ENCODE measurements around the gene POLE.

POLE gene

GRCh38 chr12:132617822-132618682, 69.1 kb downstream of the POLE start:
- no peak for DNase-seq (ENCODE audit: extremely low read depth in 1 of 2, low read depth in 1 of 2)

DNA sequence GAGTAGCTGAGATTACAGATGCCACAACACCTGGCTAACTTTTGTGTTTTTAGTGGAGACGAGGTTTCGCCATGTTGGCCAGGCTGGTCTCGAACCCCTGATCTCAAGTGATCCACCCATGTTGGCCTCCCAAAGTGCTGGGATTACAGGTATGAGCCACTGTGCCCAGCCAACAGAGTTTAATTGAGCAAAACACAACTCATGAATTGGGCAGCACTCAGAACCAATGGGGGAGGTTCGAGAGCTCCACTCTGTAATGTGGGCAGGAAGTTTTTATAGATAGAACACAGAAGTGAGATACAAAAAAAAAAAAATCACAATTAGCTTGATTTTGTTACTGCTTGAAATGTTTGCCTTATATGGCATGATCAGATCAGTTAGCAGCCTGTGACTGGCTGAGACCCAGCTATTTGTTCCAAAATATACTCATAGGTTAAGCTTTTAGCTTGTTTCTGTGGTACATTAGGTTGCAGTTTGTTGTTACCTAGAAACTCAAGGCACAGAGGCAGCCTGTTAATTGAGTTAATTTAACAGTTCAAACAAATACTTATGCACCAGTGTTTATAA, 69.9 kb downstream of the POLE start:
- no peak for DNase-seq (ENCODE audit: extremely low read depth in 1 of 2, low read depth in 1 of 2)

DNA sequence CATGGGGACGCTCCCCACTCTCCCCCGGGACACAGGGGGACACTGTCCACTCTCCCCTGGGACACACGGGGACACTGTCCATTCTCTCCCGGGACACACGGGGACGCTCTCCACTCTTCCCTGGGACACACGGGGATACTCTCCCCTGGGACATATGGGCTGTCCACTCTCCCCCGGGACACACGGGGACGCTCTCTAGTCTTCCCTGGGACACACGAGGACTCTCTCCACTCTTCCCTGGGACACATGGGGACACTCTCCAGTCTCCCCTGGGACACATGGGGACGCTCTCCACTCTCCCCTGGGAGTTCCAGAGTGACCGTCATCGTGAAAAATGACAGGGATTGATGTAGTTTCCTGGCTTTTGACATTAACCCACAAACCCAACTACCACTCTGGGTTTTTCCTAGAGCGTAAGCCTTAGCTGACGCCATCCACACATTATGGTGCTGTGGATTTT, 71.5 kb downstream of the POLE start:
- no peak for DNase-seq (ENCODE audit: extremely low read depth in 1 of 2, low read depth in 1 of 2)

- peak; percentile 41 to 74 for DNase-seq (ENCODE audit: extremely low read depth in 1 of 2, low read depth in 1 of 2)
Measured at GRCh38 chr12:132614861-132615578, 72.1 kb downstream of the POLE start.

GRCh38 chr12:132614029-132614428, 73.1 kb downstream of the POLE start:
- DNase-seq (ENCODE audit: extremely low read depth in 1 of 2, low read depth in 1 of 2), result no peak

DNA sequence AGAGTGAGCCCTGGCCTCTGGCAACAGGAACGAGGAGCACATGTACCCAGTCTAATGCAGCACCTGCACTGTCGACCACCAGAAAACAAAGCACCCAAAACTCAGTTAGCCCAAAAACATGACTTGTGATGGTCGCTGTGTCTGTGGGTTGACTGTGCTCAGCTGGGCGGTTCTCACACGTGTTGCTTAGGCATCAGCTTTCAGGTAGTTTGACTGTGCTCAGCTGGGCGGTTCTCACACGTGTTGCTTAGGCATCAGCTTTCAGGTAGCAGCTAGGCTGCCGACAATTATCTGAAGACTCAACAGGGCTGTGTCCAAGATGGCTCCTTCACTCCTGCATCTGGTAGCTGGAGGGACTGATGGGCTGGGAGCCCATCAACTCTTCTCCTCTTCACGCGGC, 75.5 kb downstream of the POLE start:
- DNase-seq (ENCODE audit: extremely low read depth in 1 of 2, low read depth in 1 of 2), result no peak

GRCh38 chr12:132610866-132611602, 76.1 kb downstream of the POLE start:
- DNase-seq (ENCODE audit: extremely low read depth in 1 of 2, low read depth in 1 of 2), result no peak

GRCh38 chr12:132610051-132610759, 76.9 kb downstream of the POLE start, which contains the start of gene LRCOL1:
LRCOL1 (minus strand) TSS chr12:132610582; CDS start chr12:132606251, 4,331 bp downstream.
- no peak for DNase-seq (ENCODE audit: extremely low read depth in 1 of 2, low read depth in 1 of 2)

DNA sequence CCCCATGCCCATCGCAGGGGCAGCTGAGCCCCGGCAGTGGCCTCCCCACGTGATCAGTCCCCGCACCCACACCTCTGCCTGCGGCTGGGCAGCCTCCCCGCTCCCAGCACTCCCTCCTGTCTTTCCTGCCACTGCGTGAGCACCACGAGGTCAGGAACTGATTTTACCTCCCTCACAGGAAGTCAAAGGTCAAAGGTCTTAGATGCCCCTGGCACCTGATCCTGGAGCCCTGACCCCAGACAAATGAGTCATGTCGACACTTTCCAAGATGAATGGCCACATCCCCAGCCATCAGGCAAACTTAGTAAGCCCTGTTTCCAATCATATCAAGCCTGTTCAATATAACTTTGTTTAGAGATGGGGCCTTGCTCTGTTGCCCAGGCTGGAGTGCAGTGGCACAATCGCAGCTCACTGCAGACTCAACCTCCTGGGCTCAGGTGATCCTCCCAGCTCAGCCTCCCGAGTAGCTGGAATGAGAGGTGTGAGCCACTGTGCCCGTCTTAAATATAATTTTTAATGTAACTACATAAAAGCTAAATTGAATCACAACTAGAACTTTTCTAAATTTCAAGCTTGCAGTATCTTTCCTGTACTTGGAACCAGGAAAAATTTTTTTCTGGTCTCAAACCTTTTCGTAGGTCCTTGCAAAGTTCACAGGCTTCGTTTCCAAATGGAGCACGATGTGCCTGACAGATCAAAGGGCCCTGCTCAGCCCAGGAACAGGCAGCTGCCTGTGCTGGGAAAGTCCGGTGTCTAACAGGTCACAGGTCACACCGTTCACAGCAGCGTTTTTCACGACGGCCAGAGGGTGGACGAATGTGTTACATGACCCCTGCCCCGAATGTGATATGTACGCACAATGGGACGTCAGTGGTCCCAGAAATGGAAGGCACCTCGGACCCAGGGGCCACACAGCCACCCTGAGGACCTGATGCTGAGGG, 78.6 kb downstream of the POLE start:
- no peak for DNase-seq (ENCODE audit: extremely low read depth in 1 of 2, low read depth in 1 of 2)

DNA sequence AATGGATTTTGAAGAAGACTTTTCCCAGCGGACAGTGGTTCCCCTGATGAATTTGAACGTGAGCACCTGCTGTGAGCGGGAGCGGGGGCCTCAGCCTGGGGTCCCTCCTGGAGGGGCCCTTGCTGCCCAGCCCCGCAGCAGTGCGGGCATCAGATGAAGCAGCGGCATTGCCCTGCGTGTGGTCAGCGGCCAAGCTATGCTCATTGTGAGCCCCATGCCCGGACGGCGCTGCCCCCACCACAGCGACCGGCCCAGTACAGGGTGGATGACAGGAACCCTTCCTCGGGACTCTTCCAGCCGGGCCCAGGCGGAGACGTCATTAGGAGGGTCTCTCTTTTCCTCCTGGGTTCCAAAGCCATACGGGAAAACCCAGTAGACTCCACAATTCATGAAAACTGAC, 80.2 kb downstream of the POLE start:
- DNase-seq (ENCODE audit: extremely low read depth in 1 of 2, low read depth in 1 of 2), result no peak

- DNase-seq (ENCODE audit: extremely low read depth in 1 of 2, low read depth in 1 of 2), result no peak
Measured at GRCh38 chr12:132606466-132606865, 80.7 kb downstream of the POLE start.

- no peak for DNase-seq (ENCODE audit: extremely low read depth in 1 of 2, low read depth in 1 of 2)
Measured at GRCh38 chr12:132605892-132606291, 81.2 kb downstream of the POLE start.

DNA sequence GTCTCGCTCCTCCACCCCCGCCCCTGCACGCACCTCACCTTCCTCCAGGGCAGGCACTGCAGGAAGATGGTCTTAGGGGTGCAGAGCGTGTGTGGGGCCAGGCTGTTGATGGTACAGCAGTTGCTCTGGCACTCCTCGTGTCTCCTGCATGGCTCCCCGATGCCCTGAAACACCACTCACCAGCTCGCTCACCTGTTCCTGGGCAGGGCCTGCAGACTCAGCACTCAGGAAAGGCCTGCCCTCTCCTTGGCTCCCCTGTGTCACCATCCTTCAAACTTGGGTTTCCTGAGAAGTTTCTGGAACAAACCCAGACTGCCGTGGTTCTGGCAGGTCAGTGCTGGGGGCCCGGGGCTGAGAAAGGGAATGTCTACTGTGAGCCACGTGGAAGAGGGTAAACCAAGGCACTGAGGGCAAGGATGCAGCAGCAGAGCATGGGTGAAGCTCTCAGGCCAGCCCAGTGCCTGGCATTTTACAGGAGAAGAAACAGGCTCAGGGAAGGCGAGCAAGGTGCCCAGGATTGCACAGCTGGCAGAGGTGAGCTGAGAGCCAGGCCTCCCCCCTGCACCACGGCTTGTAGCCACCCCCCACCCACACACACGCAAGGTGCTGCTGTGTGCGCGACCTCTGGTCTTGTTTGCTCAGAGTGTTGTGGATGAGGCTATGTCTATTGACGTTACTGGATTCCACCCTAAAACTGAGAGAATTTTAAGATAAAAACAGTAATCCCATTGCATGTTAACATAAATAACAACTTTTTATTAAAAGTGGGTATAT, 82.3 kb downstream of the POLE start:
- DNase-seq (ENCODE audit: extremely low read depth in 1 of 2, low read depth in 1 of 2), result no peak

DNA sequence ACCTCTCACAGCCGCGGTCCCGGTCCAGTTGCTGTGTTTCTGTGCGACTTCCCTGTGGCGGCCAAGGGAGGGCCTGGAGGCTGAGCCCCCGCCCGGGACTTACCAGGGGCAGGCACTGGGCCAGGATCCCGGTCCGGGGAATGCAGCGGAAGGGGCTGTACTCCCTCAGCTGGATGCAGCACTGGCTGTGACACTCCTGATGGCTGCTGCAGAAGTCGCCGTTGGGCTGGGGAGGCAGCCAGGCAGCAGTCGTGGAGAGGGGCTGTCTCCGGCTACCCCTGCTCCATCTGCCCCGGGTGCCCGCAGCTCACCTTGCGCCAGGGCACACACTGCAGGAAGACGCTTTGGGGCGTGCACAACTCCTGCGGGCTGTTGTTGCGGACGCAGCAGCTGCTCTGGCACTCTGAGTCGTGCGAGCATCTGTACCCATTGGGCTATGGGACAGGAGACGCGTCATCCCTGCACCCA, 83.0 kb downstream of the POLE start:
- no peak for DNase-seq (ENCODE audit: extremely low read depth in 1 of 2, low read depth in 1 of 2)

DNA sequence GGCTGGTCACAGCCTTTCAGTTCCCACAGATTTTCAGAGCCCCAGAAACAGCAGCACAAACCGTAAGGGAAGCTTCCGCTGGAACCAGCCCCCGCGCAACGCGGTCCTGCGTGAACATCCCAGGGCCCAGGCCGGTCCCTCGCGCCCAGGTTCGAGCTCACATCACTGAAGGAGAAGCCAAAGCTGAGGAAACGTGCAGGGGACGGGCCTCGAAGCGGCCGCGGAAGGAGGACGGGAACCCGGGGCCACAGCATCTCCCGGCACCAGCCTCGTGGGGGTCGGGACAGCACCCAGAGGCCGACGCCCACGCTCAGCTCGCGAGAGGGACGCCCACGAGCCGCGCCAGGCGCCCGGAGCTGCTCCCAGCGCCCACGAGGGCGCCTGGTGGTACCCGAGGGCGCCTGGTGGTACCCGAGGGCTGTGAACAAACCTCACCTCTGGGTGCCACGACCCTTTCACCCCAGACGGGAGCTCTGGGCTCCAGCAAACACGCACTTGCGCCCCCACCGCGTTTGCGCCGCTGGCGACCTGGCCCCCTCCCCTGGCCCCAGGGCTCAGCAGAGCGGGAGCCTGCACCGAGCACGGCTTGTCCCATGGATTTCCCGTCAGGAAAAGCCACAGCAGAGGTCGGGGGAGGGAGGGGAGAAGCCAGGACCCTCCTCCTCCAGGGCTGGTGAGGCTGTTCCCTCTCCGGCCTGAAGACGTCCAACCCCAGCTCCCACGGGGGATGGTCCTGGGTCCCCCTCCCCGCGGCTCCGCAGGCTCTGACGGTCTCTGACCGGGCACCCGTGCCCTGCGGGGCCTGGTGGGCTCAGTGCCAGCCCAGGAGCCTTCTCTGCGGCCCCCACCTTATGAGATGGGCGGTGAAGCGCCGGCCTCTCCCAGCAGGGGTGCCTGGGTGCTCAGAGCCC, 83.6 kb downstream of the POLE start:
- no peak for DNase-seq (ENCODE audit: extremely low read depth in 1 of 2, low read depth in 1 of 2)

GRCh38 chr12:132602572-132603239, 84.4 kb downstream of the POLE start:
- no peak for DNase-seq (ENCODE audit: extremely low read depth in 1 of 2, low read depth in 1 of 2)

Measured in activated CD8-positive, alpha-beta memory T cell treated with anti-CD3 and anti-CD28 coated beads for 1 hour (primary cell).